ENCODE measurements around the gene SOX6. TPM values are rescaled to one million over a fixed set of nuclear protein-coding genes. Genes with fewer than 3 reads are reported as not detected.

Gene SOX6
- total RNA-seq, 6 experiments from 2014 or later = 3.3 to 16.1 (median 7.8) TPM

GRCh38 chr11:15937601-15938120 is 418.7 kb downstream of the SOX6 start:
- TF ChIP-seq POLR2A (IDR thresholded peaks at IDR 0.05) (no peak), CTCF (IDR thresholded peaks at IDR 0.05) (no peak)
- intact Hi-C loops (cut with DNase I) = no loop called here
- Histone ChIP-seq H3K4me3 (no peak overlapping the region), H3K9me3 (no peaks in the 10 kb centered on the region), H3K4me1 (peaks cover 0 to 13% (median 0%) of the 10 kb centered on the region in 4 donors), H3K27me3 (no peaks in the 10 kb centered on the region), H3K36me3 (no peaks in the 10 kb centered on the region), H3K27ac (no peak overlapping the region)
- DNase-seq = no peak
- ATAC-seq = no peak
- WGBS (ENCODE audit: insufficient coverage, low coverage, low lambda C conversion rate, missing lambda C conversion rate) = no CpG with 5 or more reads among the region's 12 CpGs

- ATAC-seq (no peak), DNase-seq (no peak)
- no peaks in the 10 kb centered on the region for H3K27me3 ChIP-seq
- H3K36me3 ChIP-seq = no peaks in the 10 kb centered on the region
- no peak overlapping the region for H3K27ac ChIP-seq
- no peak for TF ChIP-seq POLR2A (IDR thresholded peaks at IDR 0.05)
- no peak for TF ChIP-seq CTCF (IDR thresholded peaks at IDR 0.05)
- no peaks in the 10 kb centered on the region for H3K9me3 ChIP-seq
- H3K4me1 ChIP-seq = peaks cover 0 to 13% (median 0%) of the 10 kb centered on the region in 4 donors
- intact Hi-C loops (cut with DNase I) = no loop called here
- 72% methylated on average over 2 of the region's 2 CpGs for WGBS (ENCODE audit: insufficient coverage, low coverage, low lambda C conversion rate, missing lambda C conversion rate)
- H3K4me3 ChIP-seq = no peak overlapping the region
Observed at GRCh38 chr11:15936011-15936410, 420.3 kb downstream of the SOX6 start.

- Histone ChIP-seq H3K27ac (no peak overlapping the region), H3K9me3 (no peaks in the 10 kb centered on the region), H3K4me1 (peaks cover 0 to 13% (median 0%) of the 10 kb centered on the region in 4 donors), H3K4me3 (no peak overlapping the region), H3K36me3 (no peaks in the 10 kb centered on the region), H3K27me3 (no peaks in the 10 kb centered on the region)
- WGBS (ENCODE audit: insufficient coverage, low coverage, low lambda C conversion rate, missing lambda C conversion rate) = 73% methylated on average over 2 of the region's 8 CpGs
- intact Hi-C loops (cut with DNase I) = no loop called here
- DNase-seq (no peak), ATAC-seq (no peak)
- no peak for TF ChIP-seq CTCF (IDR thresholded peaks at IDR 0.05)
Observed at GRCh38 chr11:15935373-15935772, 421.0 kb downstream of the SOX6 start.

- Histone ChIP-seq H3K36me3 (no peaks in the 10 kb centered on the region), H3K4me1 (peaks cover 0 to 12% (median 0%) of the 10 kb centered on the region in 4 donors), H3K27me3 (no peaks in the 10 kb centered on the region), H3K4me3 (no peak overlapping the region), H3K9me3 (no peaks in the 10 kb centered on the region), H3K27ac (no peak overlapping the region)
- no peak for TF ChIP-seq POLR2A (IDR thresholded peaks at IDR 0.05)
- TF ChIP-seq CTCF (IDR thresholded peaks at IDR 0.05) = no peak
- peak in 2 of 4 donors; percentile 28 to 35 for ATAC-seq
- peak in 1 of 3 donors; percentile 33 for DNase-seq
- 70% methylated on average over 7 of the region's 7 CpGs for WGBS (ENCODE audit: insufficient coverage, low coverage, low lambda C conversion rate, missing lambda C conversion rate)
- intact Hi-C loops (cut with DNase I) = no loop called here
Observed at GRCh38 chr11:15933886-15934625, 422.3 kb downstream of the SOX6 start.

All from right lobe of liver (tissue), 6 donors.